Effector memory CD4-positive, alpha-beta T cell (primary cell): ENCODE measurements around the gene KRTAP5-9.

Experiments used
- DNase-seq, 3 donors: peaks; one replicate each; pipeline ENCODE4 v3.0.0-alpha.2; 2020
- H3K27ac ChIP-seq: 2 replicates; pipeline ENCODE4 v1.7.0; 2013; ENCODE audit warnings: mild to moderate bottlenecking, low read length, moderate library complexity; ENCODE audit not compliant: insufficient read depth, poor library complexity, severe bottlenecking
- H3K27me3 ChIP-seq: replicated peaks from 2 replicates; pipeline ENCODE4 v1.7.0; 2013; ENCODE audit warnings: mild to moderate bottlenecking, low read length; ENCODE audit not compliant: insufficient read depth, control insufficient read depth, poor library complexity, severe bottlenecking
- H3K36me3 ChIP-seq: 2 replicates; pipeline ENCODE4 v1.7.0; 2013; ENCODE audit warnings: mild to moderate bottlenecking, low read length, moderate library complexity; ENCODE audit not compliant: control insufficient read depth, insufficient read depth
- H3K4me1 ChIP-seq: 2 replicates; pipeline ENCODE4 v1.7.0; 2013; ENCODE audit warnings: low read length, mild to moderate bottlenecking; ENCODE audit not compliant: control insufficient read depth, insufficient read depth, poor library complexity, severe bottlenecking
- H3K4me3 ChIP-seq: 2 replicates; pipeline ENCODE4 v1.7.0; 2013; ENCODE audit warnings: low read length, low read depth, mild to moderate bottlenecking; ENCODE audit not compliant: insufficient read depth, poor library complexity, severe bottlenecking
- H3K9me3 ChIP-seq: 2 replicates; pipeline ENCODE4 v1.7.0; 2013; ENCODE audit warnings: mild to moderate bottlenecking, low read length, moderate library complexity; ENCODE audit not compliant: control insufficient read depth

Gene KRTAP5-9

GRCh38 chr11:71542879-71543777 is 5.1 kb upstream of the KRTAP5-9 start:
- H3K27ac ChIP-seq: no peak overlapping the region
- H3K27me3 ChIP-seq: no peaks in the 10 kb centered on the region
- H3K9me3 ChIP-seq: no peaks in the 10 kb centered on the region
- H3K4me1 ChIP-seq: no peaks in the 10 kb centered on the region
- H3K4me3 ChIP-seq: no peak overlapping the region
- no peaks in the 10 kb centered on the region for H3K36me3 ChIP-seq
- DNase-seq: no peak

- Histone ChIP-seq H3K4me3 (no peak overlapping the region), H3K4me1 (no peaks in the 10 kb centered on the region), H3K27me3 (no peaks in the 10 kb centered on the region), H3K36me3 (no peaks in the 10 kb centered on the region), H3K27ac (no peak overlapping the region), H3K9me3 (no peaks in the 10 kb centered on the region)
- no peak for DNase-seq
These were observed 4.4 kb upstream of the KRTAP5-9 start for GRCh38 chr11:71543866-71544265.

DNA sequence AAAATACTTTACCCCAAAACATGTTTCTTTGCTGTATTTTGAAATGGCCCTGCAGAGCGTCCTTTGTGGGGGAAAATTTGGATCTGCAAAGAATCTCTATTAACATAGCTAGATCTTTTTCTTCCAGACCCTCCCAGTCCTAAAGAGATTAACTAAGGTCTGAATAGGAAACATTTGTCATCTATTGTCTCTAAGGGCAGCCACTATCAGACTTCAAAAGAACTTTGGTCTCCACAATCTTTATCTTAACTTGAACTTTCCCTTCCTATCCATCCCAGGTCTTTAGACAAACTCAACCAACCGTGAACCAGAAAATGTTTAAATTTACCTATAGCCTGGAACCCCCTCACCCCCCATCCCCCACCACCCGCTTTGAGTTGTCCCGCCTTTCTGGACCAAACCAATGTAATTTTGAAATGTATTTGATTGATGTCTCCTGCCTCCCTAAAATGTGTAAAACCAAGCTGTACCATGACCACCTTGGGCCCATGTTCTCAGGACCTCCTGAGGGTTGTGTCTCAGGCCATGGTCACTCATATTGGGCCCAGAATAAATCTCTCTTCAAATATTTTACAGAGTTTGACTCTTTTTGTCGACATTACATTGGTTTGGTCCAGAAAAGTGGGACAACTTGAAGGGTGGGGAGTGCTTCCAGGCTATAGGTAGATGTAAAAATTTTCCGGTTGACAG is 3.5 kb upstream of the KRTAP5-9 start:
- Histone ChIP-seq H3K36me3 (no peaks in the 10 kb centered on the region), H3K9me3 (no peaks in the 10 kb centered on the region), H3K4me1 (no peaks in the 10 kb centered on the region), H3K27me3 (no peaks in the 10 kb centered on the region), H3K4me3 (no peak overlapping the region), H3K27ac (no peak overlapping the region)
- DNase-seq: no peak

DNA sequence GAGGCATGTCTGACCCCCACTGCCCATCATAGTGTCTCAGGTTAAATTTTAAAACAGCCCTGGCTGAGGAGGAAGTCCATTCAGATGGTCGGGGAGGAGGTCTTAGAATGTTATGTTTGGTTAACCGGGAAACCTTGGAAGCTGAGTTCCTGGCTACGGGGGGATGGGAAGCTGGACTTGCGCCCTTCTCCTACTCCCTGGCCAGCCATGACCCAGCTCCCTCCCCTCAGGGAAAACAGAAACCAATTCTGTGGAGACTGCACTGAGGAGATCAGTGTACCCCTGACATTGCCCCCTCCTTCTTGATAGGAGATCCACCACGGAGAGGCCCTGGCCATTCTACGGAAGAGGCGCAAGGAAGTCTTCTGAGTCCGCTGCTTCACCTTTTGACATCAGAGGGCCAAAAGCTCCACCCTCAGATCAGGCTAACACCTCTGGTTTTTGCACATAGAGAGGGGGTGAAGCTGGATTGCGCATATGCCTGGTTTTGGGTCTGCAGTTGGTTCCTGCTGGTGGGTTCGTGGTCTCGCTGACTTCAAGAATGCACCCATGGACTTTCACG is 2.7 kb upstream of the KRTAP5-9 start:
- Histone ChIP-seq H3K4me1 (no peaks in the 10 kb centered on the region), H3K27ac (no peak overlapping the region), H3K36me3 (no peaks in the 10 kb centered on the region), H3K9me3 (no peaks in the 10 kb centered on the region), H3K4me3 (no peak overlapping the region), H3K27me3 (no peaks in the 10 kb centered on the region)
- no peak for DNase-seq

DNA sequence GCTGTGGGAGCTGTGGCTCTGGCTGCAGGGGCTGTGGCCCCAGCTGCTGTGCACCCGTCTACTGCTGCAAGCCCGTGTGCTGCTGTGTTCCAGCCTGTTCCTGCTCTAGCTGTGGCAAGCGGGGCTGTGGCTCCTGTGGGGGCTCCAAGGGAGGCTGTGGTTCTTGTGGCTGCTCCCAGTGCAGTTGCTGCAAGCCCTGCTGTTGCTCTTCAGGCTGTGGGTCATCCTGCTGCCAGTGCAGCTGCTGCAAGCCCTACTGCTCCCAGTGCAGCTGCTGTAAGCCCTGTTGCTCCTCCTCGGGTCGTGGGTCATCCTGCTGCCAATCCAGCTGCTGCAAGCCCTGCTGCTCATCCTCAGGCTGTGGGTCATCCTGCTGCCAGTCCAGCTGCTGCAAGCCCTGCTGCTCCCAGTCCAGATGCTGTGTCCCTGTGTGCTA is 514 bp downstream of the KRTAP5-9 start:
- DNase-seq: no peak
- no peaks in the 10 kb centered on the region for H3K27me3 ChIP-seq
- H3K4me3 ChIP-seq: no peak overlapping the region
- H3K27ac ChIP-seq: no peak overlapping the region
- H3K36me3 ChIP-seq: no peaks in the 10 kb centered on the region
- H3K9me3 ChIP-seq: no peaks in the 10 kb centered on the region
- no peaks in the 10 kb centered on the region for H3K4me1 ChIP-seq

DNA sequence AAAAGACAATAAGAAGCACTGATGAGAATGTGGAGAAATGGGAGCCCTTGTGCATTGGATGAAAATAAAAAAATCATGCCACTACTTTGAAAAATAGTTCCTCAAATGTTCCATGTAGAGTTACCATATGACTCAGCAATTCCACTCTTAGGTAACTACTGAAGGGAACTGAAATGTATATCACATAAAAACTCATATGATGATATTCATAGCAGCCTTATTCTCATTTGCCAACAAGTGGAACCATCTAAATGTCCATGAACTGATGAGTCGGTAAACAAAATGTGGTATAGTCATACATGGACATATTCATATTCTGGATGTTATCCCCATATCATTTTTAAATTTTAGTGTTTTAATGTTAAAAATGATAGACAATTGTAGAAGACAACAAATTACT is 3.5 kb downstream of the KRTAP5-9 start:
- DNase-seq: no peak
- Histone ChIP-seq H3K4me3 (no peak overlapping the region), H3K27ac (no peak overlapping the region), H3K27me3 (no peaks in the 10 kb centered on the region), H3K9me3 (no peaks in the 10 kb centered on the region), H3K36me3 (no peaks in the 10 kb centered on the region), H3K4me1 (no peaks in the 10 kb centered on the region)

DNA sequence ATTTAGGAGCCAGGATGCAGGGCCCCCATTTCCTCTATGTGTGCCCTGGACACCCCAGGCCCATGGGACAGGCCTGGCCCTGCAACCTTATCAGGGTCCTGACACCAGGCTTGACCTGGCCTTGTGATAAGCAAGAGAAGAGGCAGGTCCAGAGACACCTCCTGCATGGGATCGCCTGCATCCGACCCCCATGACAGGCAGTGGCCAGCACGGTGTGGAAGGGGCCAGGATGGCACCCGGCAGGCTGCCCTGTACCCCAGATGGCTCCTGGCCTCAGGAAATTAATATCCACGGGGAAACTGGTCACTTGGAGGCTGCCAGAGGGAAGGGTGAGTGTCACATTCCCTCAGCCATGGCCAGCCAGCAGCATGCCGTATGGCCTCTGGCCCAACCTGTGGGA is 6.8 kb downstream of the KRTAP5-9 start:
- H3K36me3 ChIP-seq: no peaks in the 10 kb centered on the region
- H3K9me3 ChIP-seq: no peaks in the 10 kb centered on the region
- H3K27me3 ChIP-seq: no peaks in the 10 kb centered on the region
- H3K4me3 ChIP-seq: no peak overlapping the region
- H3K27ac ChIP-seq: no peak overlapping the region
- H3K4me1 ChIP-seq: no peaks in the 10 kb centered on the region
- no peak for DNase-seq

GRCh38 chr11:71555508-71555907 is 7.3 kb downstream of the KRTAP5-9 start:
- Histone ChIP-seq H3K27me3 (no peaks in the 10 kb centered on the region), H3K4me3 (no peak overlapping the region), H3K36me3 (no peaks in the 10 kb centered on the region), H3K4me1 (no peaks in the 10 kb centered on the region), H3K9me3 (no peaks in the 10 kb centered on the region), H3K27ac (no peak overlapping the region)
- DNase-seq: no peak

DNA sequence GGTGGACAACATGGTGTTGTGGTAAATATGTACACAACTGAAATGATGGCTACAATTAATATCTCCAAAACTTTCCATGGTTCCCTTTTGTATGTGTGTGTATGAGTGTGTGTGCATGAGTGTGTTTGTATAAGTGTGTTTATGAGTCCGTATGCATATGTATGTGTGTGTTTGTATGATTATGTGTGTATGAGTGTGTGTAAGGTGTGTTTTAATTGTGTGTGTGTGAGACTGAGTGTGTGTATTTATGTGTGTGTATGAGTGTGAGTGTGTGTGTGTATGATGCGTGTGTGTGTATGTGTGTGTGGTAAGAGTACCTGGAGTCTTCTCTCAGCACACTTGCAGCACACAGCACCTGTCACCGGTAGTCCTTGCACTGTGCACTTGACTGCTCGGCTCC is 7.8 kb downstream of the KRTAP5-9 start:
- Histone ChIP-seq H3K4me3 (no peak overlapping the region), H3K9me3 (no peaks in the 10 kb centered on the region), H3K27ac (no peak overlapping the region), H3K4me1 (no peaks in the 10 kb centered on the region), H3K36me3 (no peaks in the 10 kb centered on the region), H3K27me3 (no peaks in the 10 kb centered on the region)
- no peak for DNase-seq

DNA sequence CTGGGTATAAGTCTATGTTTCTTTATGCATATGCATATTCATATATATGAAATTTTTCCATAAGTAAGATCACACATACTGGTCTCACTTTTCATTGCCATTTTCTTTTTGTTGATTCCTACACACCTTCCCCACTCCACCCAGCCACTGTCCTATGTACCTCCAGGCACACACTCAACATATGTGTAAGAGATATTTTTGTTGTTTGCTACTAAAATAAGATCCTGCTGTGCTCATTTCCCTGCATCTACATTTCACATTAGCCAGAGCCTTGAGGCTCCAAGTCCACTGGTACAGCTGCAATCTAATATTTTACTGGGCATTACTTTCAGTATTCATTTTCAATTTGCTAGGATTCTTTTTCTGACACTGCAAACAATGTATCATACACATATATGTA is 9.0 kb downstream of the KRTAP5-9 start:
- Histone ChIP-seq H3K9me3 (no peaks in the 10 kb centered on the region), H3K36me3 (no peaks in the 10 kb centered on the region), H3K4me1 (no peaks in the 10 kb centered on the region), H3K27me3 (no peaks in the 10 kb centered on the region), H3K27ac (no peak overlapping the region), H3K4me3 (no peak overlapping the region)
- no peak for DNase-seq
